Hypothalamus (tissue), 51 donors: ENCODE measurements around the gene CNGB1.

Source experiments
- DNase-seq, 51 donors: peaks; one replicate each; lab custom pipeline; 2025; lab: John Stamatoyannopoulos, UW

CNGB1 gene

DNA sequence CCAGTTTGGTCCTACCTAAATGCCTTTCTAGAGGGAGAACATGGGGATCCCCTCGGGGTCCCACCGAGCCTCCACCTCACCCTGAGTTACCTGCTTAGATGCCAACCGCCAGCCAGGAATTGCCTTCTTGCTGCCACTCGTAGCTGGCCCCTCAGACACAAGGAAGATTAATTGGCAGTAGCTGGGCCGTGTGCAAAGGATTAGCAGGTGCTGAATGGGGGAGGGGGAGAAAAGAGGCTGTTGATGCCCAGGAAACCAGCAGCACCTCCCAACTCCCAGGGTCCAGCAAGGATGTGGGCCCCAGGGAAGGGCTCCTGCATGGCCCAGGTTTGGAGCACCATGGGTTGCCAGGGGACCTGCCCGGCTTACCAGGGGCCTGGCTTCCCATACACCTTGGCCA, at the start of gene CNGB1:
Gene CNGB1 (minus strand): TSS at position 159 of the 400 bp plus-strand sequence. CDS start 3,842 bp downstream, outside the sequence.
- DNase-seq = no peak

DNA sequence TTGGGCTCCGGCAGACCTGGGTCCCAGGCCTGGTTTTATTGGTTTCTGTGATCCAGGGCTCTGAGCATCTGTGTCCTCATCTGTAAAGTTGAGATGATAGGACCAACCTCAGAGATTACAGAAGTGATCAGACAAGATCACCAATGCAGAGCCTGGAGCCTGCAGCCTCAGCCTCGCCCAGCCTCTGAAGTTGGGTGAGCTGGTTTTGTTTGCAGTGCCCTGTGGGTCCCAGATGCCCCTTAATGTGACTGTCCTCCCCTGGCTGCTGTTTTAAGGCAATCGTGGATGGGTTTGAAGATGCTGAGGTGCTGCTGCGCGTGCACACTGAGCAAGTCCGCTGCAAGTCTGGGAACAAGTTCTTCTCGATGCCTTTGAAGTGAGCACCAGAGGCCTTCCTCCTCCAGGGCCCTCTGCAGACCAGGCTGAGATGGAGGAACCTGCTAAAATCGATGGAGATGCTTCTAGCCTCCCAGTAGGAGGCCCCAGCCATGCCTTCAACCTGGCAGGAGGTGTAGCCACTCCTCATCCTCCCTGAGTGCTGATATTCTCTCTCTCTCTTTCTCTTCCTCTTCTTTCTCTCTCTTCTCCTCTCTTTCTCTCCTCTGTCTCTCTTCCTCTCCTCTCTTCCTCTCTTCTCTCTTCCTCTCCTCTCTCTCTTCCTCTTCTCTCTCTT, 49.1 kb upstream of the CNGB1 start:
- DNase-seq = no peak

DNA sequence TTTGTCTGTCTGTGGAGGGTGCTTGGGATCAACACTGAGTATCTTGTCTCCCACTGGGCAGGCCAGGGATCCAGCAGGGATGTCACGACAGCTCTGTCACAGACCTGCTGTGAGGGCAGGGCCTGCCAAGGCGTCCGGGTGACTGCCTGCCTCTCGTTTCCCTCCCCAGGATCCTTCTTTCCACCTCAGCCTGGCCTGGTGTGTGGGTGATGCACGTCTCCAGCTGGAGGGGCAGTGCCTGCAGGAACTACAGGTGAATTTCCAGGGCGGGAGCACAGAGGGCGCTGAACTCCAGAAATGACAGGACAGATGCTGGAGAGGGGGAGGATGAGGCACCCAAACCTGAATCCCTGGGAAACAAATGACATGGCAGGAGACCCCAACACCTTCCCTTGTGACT, 47.9 kb upstream of the CNGB1 start:
- no peak for DNase-seq

DNA sequence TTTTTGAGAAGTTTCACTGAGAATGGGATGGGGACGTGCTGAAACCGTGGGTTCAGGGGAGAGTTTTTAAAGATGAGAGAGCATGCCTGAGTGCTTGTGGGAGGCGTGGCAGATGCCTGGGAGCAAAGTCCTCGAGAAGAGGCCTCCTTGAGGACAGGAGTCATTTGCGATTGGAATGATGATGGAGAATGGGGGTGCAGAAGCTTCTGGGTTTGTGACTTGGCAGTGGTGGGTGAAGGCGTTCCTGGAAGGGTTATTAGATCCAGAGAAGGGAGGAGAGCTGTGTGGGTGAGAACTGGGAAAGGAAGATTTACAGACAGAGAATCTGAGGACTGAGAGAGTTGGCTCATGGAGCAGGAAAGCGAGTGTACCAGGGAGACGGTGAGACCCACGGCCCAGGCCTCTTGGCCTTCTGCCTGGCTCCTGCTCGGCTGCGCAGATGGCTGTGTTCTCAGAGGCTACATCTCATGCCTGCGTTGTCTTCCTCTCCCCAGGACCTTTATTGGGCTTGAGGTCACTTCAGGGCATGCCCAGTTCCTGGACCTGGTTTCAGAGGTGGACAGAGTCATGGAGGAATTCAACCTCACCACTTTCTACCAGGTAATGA, 46.0 kb upstream of the CNGB1 start:
- DNase-seq = no peak

DNA sequence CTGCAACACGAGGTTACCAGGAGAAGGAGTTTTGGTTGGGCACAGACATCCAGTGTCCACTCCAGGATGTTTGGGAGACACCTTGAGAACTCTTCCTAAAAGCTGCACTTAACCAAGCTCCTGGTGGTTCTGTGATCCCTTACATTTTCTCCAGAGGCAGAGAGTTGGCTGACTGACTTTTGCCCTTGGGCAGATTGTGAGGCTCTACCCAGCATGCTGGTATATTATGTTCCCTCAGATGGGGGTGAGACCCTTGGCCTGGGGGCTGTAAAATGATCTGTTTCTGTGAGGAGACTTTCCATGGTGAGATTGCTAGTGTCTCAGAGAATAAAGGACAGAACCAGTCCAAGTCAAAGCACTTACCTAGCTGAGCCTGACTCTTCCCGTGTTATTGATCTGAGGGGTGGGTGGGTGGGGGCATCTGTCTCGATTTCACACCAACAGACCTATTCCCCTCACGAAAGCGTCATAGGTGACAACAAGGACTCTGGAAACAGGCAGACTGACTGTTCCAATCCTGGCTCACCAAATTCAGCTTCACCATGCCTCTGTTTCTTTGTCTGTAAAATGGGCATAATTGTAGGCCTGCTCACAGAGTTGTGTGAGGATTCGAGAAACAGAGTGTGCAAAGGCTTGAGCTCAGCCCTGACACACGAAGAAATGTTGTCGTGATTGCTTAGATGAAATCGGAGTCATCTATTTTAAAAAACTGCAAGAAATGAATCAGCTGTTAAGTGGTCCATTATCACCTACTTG, 42.5 kb upstream of the CNGB1 start:
- no peak for DNase-seq

DNA sequence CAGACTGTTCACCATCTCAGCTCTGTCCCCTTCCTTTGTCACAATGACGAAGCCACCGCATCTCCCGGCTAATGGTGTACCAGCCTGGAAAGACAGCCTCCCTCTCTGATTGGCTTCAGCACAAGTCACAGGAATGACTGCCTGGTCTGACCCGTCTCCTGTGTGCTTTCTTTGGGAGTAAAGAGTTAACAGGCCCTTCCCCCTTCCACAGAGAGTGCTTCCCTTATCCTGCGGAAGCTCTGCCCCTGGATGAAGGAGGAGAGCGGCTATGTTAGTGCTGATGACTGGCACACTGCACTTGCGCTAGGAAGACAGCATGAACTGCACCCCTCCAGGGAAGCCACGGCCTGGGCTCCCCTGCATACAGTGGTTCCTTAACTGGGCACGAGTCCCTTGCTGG, 41.6 kb upstream of the CNGB1 start:
- DNase-seq = no peak

DNA sequence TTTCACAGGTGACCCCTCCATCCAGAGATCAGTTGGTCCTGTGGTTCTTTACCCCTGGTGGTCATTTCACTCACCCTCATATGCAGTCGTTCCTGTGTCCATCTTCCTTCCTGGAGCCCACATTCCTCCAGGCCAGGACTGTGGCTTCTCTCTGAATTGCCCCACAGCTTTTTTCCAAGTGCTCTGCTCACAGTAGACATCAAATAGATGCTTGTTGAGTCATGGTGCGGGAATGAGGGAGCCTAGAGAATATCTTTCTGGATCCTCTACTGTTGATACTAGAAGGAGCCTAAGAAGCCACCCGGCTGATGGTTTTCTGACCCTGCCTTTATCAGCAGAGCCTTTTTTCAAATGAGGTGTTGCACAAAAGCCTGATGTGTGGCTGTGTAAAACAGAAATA, 40.7 kb upstream of the CNGB1 start:
- DNase-seq = no peak

DNA sequence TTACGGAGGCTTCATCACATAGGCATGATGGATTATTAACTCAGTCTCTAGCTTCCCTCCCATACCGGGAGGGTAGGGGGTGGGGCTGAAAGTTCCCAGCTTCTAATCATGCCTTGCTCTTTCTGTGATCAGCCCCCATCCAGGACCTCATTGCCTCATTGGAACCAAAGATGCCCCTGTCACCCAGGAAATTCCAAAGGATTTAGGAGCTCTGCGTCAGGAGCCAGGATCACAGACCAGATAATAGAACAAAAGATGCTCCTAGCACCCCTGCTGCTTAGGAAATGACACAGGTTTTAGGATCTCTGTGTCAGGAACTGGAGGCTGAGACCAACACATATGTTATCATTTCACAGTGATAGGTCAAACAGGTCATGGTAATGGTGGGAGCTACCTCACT, 40.0 kb upstream of the CNGB1 start:
- DNase-seq = no peak

DNA sequence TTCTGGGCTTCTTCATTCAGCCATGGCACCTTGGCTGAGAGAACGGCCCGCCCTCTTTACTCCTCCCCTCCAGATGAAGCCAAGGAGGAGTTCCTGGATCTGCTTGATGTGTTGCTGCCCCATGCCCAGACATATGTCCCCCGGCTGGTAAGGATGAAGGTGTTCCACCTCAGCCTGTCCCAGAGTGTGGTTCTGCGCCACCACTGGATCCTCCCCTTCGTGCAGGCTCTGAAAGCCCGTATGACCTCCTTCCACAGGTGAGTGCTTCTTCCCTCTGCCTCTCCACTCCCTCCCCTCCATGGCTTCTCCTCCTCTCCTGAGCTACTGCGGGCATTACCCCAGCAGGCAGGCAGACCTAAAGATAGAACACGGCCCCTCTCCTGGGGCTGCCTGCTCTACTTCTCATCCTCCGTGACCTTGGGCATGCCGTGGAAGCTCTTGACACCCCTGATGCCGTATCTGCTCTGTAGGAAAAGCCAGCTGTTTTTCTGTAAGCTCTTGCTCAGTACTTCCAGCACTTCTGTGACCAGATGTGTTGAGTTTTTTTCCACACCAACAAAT, 39.0 kb upstream of the CNGB1 start:
- no peak for DNase-seq

DNA sequence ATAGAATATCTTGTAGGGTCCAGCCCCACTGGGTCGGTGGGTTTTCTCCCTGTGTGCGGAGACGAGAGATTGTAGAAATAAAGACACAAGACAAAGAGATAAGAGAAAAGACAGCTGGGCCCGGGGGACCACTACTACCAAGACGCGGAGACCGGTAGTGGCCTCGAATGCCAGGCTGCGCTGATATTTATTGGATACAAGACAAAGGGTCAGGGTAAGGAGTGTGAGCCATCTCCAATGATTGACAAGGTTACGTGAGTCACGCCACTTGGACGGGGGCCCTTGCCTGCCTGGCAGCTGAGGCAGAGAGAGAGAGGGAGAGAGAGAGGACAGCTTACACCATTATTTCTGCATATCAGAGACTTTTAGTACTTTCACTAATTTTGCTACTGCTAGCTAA, 33.8 kb upstream of the CNGB1 start:
- peak in 3 of 51 donors; percentile 19 to 42 (median 35) for DNase-seq

DNA sequence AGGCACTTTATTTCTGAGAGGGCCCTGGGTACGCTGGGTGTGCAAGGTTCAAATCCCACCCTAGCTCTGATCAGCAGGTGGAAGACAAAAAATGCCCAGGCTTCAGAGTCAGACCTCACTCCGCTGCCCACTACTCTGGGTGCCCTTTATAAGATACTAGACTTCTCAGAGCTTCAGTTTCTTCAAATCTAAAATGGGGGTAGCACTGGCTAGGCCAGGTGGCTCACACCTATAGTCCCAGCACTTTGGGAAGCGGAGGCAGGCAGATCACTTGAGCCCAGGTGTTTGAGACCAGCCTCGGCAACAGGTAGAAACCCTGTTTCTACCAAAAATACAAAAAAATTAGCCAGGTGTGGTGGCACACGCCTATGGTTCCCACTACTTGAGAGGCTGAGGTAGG, 32.0 kb upstream of the CNGB1 start:
- DNase-seq = no peak

DNA sequence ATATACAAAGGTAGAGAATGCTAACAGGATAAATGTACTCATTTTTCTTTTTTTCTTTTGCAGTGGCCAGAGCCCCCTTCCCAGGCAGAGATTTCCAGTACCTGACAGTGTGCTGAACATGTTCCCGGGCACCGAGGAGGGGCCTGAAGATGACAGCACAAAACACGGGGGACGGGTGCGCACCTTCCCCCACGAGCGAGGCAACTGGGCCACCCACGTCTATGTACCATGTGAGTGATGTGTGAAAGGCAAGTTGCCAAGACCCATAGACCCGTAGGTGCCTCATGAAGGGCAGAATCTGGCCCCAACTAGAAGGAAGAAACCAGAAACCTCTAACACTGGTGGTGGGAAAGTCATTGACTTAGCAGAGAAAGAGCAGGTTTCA, 31.5 kb upstream of the CNGB1 start:
- DNase-seq = no peak

DNA sequence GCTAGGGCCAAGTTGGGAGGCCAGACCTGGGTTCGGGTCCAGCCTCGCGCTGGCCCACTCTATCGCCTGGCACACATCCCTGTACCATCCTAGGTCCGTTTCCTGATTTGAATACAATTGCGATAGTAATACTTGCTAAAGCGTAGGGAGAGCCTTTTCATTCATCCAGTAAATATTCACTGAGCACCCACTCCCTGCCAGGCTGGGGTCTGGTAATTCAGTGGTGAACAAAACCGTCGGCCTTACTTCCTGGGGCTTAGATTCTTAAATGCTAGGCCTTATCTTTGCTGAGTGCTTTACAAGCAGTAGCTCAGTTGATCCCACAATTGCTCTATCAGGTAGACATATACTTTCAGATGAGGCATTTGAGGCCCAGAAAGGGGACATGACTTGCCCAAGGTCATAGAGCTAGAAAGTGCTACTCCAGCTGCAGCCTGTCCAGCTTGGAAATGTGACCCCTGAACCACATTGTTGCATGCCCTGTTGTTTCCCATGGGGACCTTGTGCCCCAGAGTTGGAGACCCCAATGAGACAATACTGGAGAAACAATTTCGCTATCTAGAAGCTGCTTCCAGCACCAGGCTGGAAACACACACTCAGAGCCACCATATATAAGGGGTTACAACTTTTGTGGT, 31.0 kb upstream of the CNGB1 start:
- no peak for DNase-seq

DNA sequence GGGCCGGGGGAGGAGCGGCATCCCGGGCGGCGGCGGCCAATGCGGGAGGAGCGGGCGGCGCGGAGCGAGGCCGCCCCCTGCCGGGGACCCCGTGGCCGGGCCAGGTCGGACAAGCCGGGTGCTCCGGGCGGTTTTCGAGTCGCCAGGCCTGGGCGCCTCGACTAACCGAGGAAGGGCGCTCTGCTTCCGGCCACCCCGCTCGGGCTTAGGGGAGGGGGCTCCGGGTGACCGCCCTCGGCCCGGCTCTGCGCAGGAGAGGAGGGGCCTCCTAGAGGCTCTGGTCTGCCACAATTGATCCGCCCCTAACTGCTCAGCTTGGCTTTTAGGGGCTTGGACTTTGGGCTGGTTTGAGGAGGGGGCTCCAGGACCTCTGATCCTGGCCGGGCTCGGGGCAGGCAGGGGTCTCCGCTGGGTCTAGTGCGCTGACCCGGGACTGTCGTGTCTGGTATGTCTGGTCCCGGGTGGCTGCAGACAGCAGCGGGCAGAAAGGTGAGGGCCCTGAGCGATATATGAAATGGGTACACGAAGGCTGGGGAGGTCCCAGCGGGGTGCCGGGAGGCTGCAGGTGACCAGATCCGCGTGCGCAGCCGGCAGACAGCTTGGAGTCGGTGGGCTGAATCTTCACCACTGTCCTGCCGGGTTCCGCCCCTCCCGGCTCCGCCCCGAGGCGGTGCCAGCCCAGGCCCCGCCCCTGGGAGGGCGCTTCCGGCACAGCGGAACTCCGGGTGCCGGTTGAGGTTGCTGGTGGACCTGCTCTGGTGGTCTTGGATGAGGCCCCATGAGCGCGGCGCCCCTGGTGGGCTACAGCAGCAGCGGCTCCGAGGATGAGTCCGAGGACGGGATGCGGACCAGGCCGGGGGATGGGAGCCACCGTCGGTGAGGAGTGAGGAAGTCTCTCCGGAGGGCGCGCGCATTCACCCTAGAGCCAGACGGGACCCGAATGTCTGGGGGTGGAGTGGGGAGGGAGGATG, 30.1 kb upstream of the CNGB1 start, which contains the start of gene USB1:
Gene USB1 (plus strand): TSS at position 702 of the 971 bp plus-strand sequence. CDS start 77 bp downstream, at position 779.
- peak; percentile 46 to 95 (median 79) for DNase-seq

DNA sequence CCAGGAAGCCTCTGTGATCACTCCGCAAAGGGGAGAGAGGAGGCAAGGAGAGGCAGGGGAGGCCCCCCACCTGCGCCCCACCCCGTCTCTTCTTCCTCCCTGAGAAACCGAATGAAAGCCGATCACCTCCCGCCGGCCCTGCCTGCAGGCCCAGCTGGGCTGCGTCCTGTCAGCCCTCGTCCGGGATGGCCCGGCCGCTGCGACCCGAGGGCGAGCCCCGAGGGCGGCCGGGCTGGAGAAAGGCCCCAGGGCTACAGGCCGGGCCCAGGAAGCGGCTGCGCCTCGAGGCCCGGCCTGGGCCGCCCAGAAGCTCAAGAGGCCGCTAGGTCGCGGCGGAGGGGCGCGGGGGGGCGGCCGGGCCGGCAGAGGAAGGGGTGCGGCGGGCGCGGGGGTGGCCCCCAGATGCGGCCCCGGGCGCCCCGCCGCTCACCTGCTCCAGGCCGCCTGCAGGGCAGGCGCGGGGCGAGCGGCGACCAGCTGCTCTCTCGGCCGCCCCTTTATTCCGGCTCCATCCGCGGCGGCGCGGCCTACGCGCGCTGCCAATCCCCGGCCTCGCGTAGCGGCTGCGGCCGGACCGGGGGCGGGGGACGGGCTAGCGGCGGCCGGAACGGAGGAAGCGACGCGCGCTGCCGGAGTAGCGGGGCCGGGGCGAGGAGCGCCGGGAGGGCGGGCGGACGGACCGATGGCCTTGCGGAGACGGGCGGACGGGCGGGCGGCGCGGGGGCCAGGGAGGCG, 29.2 kb upstream of the CNGB1 start, which contains the start of gene ZNF319:
Gene ZNF319 (minus strand): TSS at position 702 of the 735 bp plus-strand sequence. CDS start 2,407 bp downstream, outside the sequence.
- DNase-seq = peak in 4 of 51 donors; percentile 34 to 63 (median 54)

DNA sequence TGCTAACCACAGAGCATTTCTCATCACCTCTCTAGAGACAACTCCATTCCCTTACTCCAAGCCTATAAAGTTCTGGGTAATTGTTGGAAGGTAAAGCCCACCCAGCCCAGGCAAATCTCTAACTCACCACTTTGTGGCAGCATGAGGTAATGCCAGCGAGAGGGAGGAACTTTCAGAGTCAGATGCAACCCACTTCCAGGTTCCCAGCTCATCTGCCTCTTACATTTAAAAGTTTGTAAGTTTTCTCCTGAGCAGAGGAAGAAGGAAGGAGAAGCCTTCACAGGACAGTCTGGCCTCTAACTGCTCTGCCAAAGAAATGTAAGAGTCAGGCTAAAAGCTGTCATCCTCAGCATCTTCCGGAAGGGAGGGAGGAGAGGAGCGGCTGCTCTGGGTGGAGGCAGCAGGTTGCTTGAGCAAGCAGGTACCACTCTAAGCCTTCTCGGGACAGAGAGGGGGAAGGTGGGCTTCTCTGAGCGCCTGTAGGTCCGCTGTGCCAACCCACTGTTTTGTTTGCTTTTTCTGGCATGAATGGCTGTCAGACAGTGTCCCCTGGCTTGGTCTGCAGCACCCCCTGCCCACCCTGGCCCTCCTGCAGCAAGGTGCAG, 28.5 kb upstream of the CNGB1 start:
- peak in 2 of 51 donors; percentile 20 to 34 for DNase-seq

DNA sequence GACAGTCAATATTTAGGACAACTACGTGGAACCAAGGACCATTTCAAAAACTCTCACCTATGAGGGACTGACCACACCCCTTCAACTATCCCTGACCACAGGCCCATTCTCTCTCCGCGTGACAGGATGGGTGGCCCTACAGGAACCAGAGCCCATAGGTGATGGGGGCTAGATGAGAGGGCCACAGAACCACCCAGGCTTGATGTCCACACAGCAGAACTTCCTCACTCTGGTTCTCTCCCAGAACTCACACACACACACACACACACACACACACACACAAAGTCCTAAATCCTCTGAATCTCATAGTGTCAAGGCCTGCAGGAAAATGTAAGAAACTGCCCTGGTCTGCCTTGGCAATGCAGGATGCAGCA, 28.1 kb upstream of the CNGB1 start:
- DNase-seq = no peak

DNA sequence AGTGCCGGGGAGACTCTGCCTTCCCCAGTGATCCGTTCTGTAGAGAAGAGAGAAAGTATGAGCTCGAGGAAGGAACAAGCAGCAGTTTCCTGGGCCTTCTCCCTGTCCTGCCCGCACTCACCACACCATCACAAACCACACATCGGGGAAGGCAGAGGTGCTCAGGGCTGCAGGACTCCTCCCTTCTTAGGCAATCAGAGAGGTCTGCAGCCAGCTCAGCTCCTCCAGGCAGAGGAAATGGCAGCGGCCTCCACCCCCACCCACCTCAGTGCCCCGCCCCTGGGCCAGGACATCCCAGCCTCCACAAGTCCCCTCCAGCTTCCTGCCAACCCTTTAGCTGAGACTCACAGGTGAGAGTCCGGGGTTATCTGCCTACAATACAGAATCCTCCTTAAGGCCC, 27.6 kb upstream of the CNGB1 start:
- DNase-seq = no peak
